Neural cell (in vitro differentiated cells): Measurements from ENCODE around the gene ABCA4. TPM values are rescaled to one million over a fixed set of nuclear protein-coding genes. Genes with fewer than 3 reads are reported as not detected.

ENCODE experiments used
- H2AFZ ChIP-seq: fragments of 200-600, 300-800 bp; sonication (generic), shearing (Covaris generic); 2 replicates; pipeline ENCODE4 v1.6.0; 2014; ENCODE audit warnings: low read depth, mild to moderate bottlenecking, antibody characterized with exemption, low read length, moderate library complexity
- H3F3A ChIP-seq: fragments of 200-600 bp; shearing (Covaris generic); 2 replicates; pipeline ENCODE4 v1.6.1; 2016; ENCODE audit warnings: mild to moderate bottlenecking, moderate library complexity, mixed read lengths, antibody characterized with exemption, low read length; ENCODE audit not compliant: insufficient read depth, poor library complexity, severe bottlenecking
- H3K27ac ChIP-seq: fragments of 200-600, 300-800 bp; sonication (generic), shearing (Covaris generic); 2 replicates; pipeline ENCODE4 v1.5.1; 2014; ENCODE audit warnings: mild to moderate bottlenecking, low read length, moderate library complexity
- H3K27me3 ChIP-seq: fragments of 300-800, 200-600 bp; sonication (generic), shearing (Covaris generic); 2 replicates; pipeline ENCODE4 v1.6.0; 2014; ENCODE audit warnings: mild to moderate bottlenecking, low read depth, low read length, moderate library complexity; ENCODE audit not compliant: insufficient read depth
- H3K36me3 ChIP-seq: fragments of 300-800, 200-600 bp; sonication (generic), shearing (Covaris generic); 2 replicates; pipeline ENCODE4 v1.5.1; 2014; ENCODE audit warnings: mild to moderate bottlenecking, antibody characterized with exemption, low read length, moderate library complexity; ENCODE audit not compliant: insufficient read depth
- H3K4me2 ChIP-seq: fragments of 300-800, 200-600 bp; sonication (generic), shearing (Covaris generic); 2 replicates; pipeline ENCODE4 v1.6.0; 2014; ENCODE audit warnings: mild to moderate bottlenecking, low read length
- H3K4me3 ChIP-seq: fragments of 300-800, 200-600 bp; sonication (generic), shearing (Covaris generic); 2 replicates; pipeline ENCODE4 v1.5.1; 2014; ENCODE audit warnings: mild to moderate bottlenecking, low read length, moderate library complexity
- H3K79me2 ChIP-seq: fragments of 200-600 bp; shearing (Covaris generic); replicated peaks from 2 replicates; pipeline ENCODE4 v1.6.0; 2014; ENCODE audit warnings: mild to moderate bottlenecking, low read length, moderate library complexity; ENCODE audit not compliant: insufficient read depth
- H3K9ac ChIP-seq: fragments of 300-800, 200-600 bp; sonication (generic), shearing (Covaris generic); 2 replicates; pipeline ENCODE4 v1.6.1; 2016; ENCODE audit warnings: mild to moderate bottlenecking, low read length, mixed read lengths
- H3K9me2 ChIP-seq: fragments of 200-600 bp; shearing (Covaris generic); 2 replicates; pipeline ENCODE4 v1.6.1; 2016; ENCODE audit warnings: mild to moderate bottlenecking, low read length, mixed read lengths; ENCODE audit not compliant: insufficient read depth
- H3K9me3 ChIP-seq: fragments of 200-600, 300-800 bp; sonication (generic), shearing (Covaris generic); 2 replicates; pipeline ENCODE4 v1.6.1; 2016; ENCODE audit warnings: mild to moderate bottlenecking, mixed run types, low read length, moderate library complexity, mixed read lengths
- H4K20me1 ChIP-seq: fragments of 200-600 bp; shearing (Covaris generic); 2 replicates; pipeline ENCODE4 v1.6.1; 2016; ENCODE audit warnings: mild to moderate bottlenecking, mixed run types; ENCODE audit not compliant: insufficient read depth
- CTCF ChIP-seq: fragments of 450-650 bp; IDR thresholded peaks from 2 replicates; pipeline ENCODE4 v1.5.1; 2014; ENCODE audit warnings: antibody characterized with exemption, mild to moderate bottlenecking, moderate library complexity; ENCODE audit not compliant: poor library complexity, severe bottlenecking
- EP300 ChIP-seq: fragments of 450-650 bp; conservative IDR thresholded peaks from 2 replicates; pipeline ENCODE4 v1.6.1; 2014; ENCODE audit warnings: antibody characterized with exemption, mild to moderate bottlenecking, moderate library complexity; ENCODE audit not compliant: poor library complexity, severe bottlenecking
- EZH2 ChIP-seq: fragments of 200-600, 300-800 bp; shearing (Covaris generic), sonication (generic); IDR thresholded peaks from 2 replicates; pipeline ENCODE4 v1.6.1; 2014; ENCODE audit warnings: antibody characterized with exemption, low read length, borderline replicate concordance, mild to moderate bottlenecking; ENCODE audit not compliant: insufficient read depth, poor library complexity, severe bottlenecking
- MXI1 ChIP-seq: fragments of 450-650 bp; conservative IDR thresholded peaks from 2 replicates; pipeline ENCODE4 v1.6.1; 2014; ENCODE audit warnings: antibody characterized with exemption, mild to moderate bottlenecking; ENCODE audit not compliant: poor library complexity, severe bottlenecking
- POLR2AphosphoS5 ChIP-seq: IDR thresholded peaks from 2 replicates; pipeline ENCODE4 v1.6.1; 2012
- RAD21 ChIP-seq: fragments of 450-650 bp; conservative IDR thresholded peaks from 2 replicates; pipeline ENCODE4 v1.6.1; 2014; ENCODE audit warnings: antibody characterized with exemption, mild to moderate bottlenecking, moderate library complexity
- REST ChIP-seq: IDR thresholded peaks from 2 replicates; pipeline ENCODE4 v1.6.1; 2012; ENCODE audit warnings: borderline replicate concordance
- SMC3 ChIP-seq: fragments of 450-650 bp; conservative IDR thresholded peaks from 2 replicates; pipeline ENCODE4 v1.6.1; 2014; ENCODE audit warnings: antibody characterized with exemption, mild to moderate bottlenecking, moderate library complexity; ENCODE audit not compliant: poor library complexity
- TAF1 ChIP-seq: IDR thresholded peaks from 2 replicates; pipeline ENCODE4 v1.6.1; 2012; ENCODE audit warnings: low read depth
- polyA plus RNA-seq: library from polyadenylated mRNA; depleted of rRNA; stranded (reverse); fragments of >200 nt; gene quantifications from 2 replicates; pipeline ENCODE4 v1.2.3, GENCODE V29; 2014

The ABCA4 gene
- polyA plus RNA-seq, 1 donor from 2014 or later = not detected

- Histone ChIP-seq H3K36me3 (no peaks in the 10 kb centered on the region), H3K4me3 (no peak overlapping the region), H3K79me2 (no peaks in the 10 kb centered on the region), H4K20me1 (no peaks in the 10 kb centered on the region), H3K9me3 (no peaks in the 10 kb centered on the region), H2AFZ (no peak overlapping the region), H3K9ac (no peak overlapping the region), H3K27ac (no peak overlapping the region), H3K4me2 (no peak overlapping the region), H3K27me3 (no peaks in the 10 kb centered on the region), H3F3A (no peaks in the 10 kb centered on the region), H3K9me2 (no peaks in the 10 kb centered on the region)
- no peak for TF ChIP-seq EP300
- TF ChIP-seq CTCF = no peak
- no peak for TF ChIP-seq SMC3
- no peak for TF ChIP-seq RAD21
Measured at GRCh38 chr1:93979718-93980319, 141.1 kb downstream of the ABCA4 start.

- H3K9me2 ChIP-seq = no peaks in the 10 kb centered on the region
- no peaks in the 10 kb centered on the region for H4K20me1 ChIP-seq
- H3K27ac ChIP-seq = no peak overlapping the region
- no peaks in the 10 kb centered on the region for H3K36me3 ChIP-seq
- no peaks in the 10 kb centered on the region for H3K79me2 ChIP-seq
- no peak overlapping the region for H3K4me3 ChIP-seq
- no peaks in the 10 kb centered on the region for H3F3A ChIP-seq
- no peak overlapping the region for H3K4me2 ChIP-seq
- no peak overlapping the region for H2AFZ ChIP-seq
- H3K9me3 ChIP-seq = no peaks in the 10 kb centered on the region
- no peak overlapping the region for H3K9ac ChIP-seq
- no peak for TF ChIP-seq TAF1
- TF ChIP-seq REST = no peak
- TF ChIP-seq RAD21 = no peak
- no peak for TF ChIP-seq MXI1
- TF ChIP-seq EZH2 = no peak
- no peak for TF ChIP-seq EP300
- TF ChIP-seq POLR2AphosphoS5 = no peak
- TF ChIP-seq SMC3 = no peak
- no peak for TF ChIP-seq CTCF
- H3K27me3 ChIP-seq = no peaks in the 10 kb centered on the region
Measured at GRCh38 chr1:93979040-93979717, 141.8 kb downstream of the ABCA4 start.
